BE2C (cell line): ENCODE results near the gene IVD.

ENCODE experiments used
- DNase-seq: peaks from one replicate; pipeline ENCODE4 v3.0.0-alpha.2; 2020
- H3K27me3 ChIP-seq: fragments of 250-450 bp; sonication (Bioruptor Pico); 2 replicates; pipeline ENCODE4 v1.5.1; 2020; ENCODE audit warnings: mild to moderate bottlenecking
- H3K36me3 ChIP-seq: fragments of 250-450 bp; sonication (Bioruptor Pico); 2 replicates; pipeline ENCODE4 v1.5.1; 2020; ENCODE audit warnings: mild to moderate bottlenecking
- H3K4me1 ChIP-seq: fragments of 250-450 bp; sonication (Bioruptor Pico); 2 replicates; pipeline ENCODE4 v1.5.1; 2020
- H3K4me3 ChIP-seq: 2 replicates; pipeline ENCODE4 v1.5.1; 2011; ENCODE audit warnings: low read depth, low read length
- H3K9me3 ChIP-seq: fragments of 250-450 bp; sonication (Bioruptor Pico); 2 replicates; pipeline ENCODE4 v1.5.1; 2020
- CTCF ChIP-seq: IDR thresholded peaks from 2 replicates; pipeline ENCODE4 v1.5.1; 2012; ENCODE audit warnings: mild to moderate bottlenecking, low read depth, low read length

IVD gene

GRCh38 chr15:40463279-40463678 lies 57.7 kb downstream of the IVD start:
- no peak for TF ChIP-seq CTCF
- Histone ChIP-seq H3K4me3 (no peak overlapping the region), H3K27me3 (no peaks in the 10 kb centered on the region), H3K4me1 (no peaks in the 10 kb centered on the region), H3K36me3 (peaks cover 59% of the 10 kb centered on the region), H3K9me3 (no peaks in the 10 kb centered on the region)
- no peak for DNase-seq

GRCh38 chr15:40463886-40464545 lies 58.4 kb downstream of the IVD start:
- no peak for DNase-seq
- peaks cover 52% of the 10 kb centered on the region for H3K36me3 ChIP-seq
- no peak overlapping the region for H3K4me3 ChIP-seq
- no peak for TF ChIP-seq CTCF
- no peaks in the 10 kb centered on the region for H3K27me3 ChIP-seq
- no peaks in the 10 kb centered on the region for H3K9me3 ChIP-seq
- H3K4me1 ChIP-seq = no peaks in the 10 kb centered on the region

- Histone ChIP-seq H3K9me3 (no peaks in the 10 kb centered on the region), H3K36me3 (peaks cover 47% of the 10 kb centered on the region), H3K27me3 (no peaks in the 10 kb centered on the region), H3K4me1 (no peaks in the 10 kb centered on the region), H3K4me3 (no peak overlapping the region)
- no peak for DNase-seq
- TF ChIP-seq CTCF = no peak
Measured at GRCh38 chr15:40464595-40465185, 59.1 kb downstream of the IVD start.

DNA sequence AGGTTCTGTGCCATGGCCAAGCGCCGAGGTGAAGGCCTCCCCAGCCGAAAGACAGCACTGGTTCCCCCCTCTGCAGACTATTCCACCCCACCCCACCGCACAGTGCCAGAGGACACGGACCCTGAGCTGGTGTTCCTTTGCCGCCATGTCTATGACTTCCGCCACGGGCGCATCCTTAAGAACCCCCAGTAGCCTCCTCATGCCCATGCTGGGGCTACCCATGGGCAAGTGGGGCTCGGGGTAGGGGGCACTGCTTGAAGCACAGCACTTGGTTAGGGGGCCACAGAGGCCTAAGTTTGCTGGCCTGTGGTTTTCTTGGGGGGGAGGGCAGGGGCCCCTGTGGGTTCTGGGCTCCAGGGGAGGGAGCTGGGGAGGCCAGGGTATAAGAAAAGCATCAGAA lies 60.3 kb downstream of the IVD start:
- H3K9me3 ChIP-seq = no peaks in the 10 kb centered on the region
- H3K4me3 ChIP-seq = no peak overlapping the region
- DNase-seq = no peak
- no peaks in the 10 kb centered on the region for H3K27me3 ChIP-seq
- H3K36me3 ChIP-seq = peaks cover 42% of the 10 kb centered on the region
- no peak for TF ChIP-seq CTCF
- H3K4me1 ChIP-seq = no peaks in the 10 kb centered on the region; the same call in 1 of the 2 replicates

DNA sequence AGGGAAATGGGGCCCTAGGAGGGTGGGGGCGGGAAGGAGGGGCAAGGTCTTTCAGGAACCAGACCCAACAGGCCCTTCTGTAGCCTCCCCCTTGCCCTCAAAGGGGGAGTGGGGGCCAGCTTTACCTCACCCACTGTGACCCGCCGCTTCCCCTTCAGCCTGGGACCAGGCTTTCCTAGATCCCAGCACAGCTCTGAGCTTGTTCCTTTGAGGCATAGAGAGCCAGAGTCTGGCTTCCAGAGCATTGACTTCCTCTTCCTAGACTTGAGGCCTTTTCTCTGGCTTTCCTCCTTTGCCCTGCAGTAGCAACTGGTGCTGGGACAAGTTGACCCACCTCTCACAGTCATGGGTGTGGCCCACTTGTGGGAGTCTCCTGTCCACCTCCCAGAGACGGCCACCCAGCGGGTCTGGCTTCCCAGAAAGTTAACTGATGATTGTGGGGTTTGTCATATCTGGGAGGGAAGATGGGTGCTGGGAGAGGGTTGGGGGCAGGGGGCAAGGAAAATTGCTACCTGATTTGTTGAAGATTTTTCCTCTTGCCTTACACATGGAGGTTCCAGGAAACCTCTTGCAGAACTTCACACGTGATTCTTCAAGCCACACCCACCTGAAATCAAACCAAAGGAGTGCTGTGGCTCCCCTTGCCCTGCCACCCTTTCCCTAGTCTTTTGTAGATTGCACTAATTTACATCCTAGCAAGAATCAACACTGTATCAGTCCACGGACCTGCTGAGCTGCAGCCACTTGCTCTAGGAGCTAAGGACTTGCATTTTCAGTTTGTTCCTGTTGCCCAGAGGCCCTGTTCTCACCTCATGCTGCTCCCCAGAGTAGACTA lies 61.0 kb downstream of the IVD start:
- Histone ChIP-seq H3K27me3 (no peaks in the 10 kb centered on the region), H3K4me3 (no peak overlapping the region), H3K4me1 (no peaks in the 10 kb centered on the region; the same call in 1 of the 2 replicates), H3K36me3 (peaks cover 42% of the 10 kb centered on the region), H3K9me3 (no peaks in the 10 kb centered on the region)
- no peak for TF ChIP-seq CTCF
- DNase-seq = no peak

DNA sequence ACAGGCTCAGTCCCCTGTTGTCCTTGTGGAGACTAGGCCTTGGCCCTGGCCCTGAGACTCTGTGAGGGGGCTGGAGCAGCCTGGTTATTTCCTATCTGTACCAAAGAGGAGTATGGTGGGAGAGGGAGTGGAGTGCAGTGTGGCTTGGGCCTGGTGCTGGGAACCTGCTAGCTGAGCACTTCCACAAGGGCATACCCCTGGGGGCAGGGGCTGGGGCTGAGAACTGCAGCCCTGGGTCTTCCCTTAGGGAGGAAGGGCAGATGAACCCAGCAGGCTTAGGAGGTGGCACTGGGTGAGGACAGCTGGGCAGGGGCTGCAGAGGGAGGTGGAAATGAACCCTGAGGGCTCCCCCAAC lies 61.6 kb downstream of the IVD start:
- no peak overlapping the region for H3K4me3 ChIP-seq
- no peaks in the 10 kb centered on the region for H3K27me3 ChIP-seq
- no peak for DNase-seq
- no peak for TF ChIP-seq CTCF
- H3K4me1 ChIP-seq = no peaks in the 10 kb centered on the region; the same call in 1 of the 2 replicates
- no peaks in the 10 kb centered on the region for H3K9me3 ChIP-seq
- H3K36me3 ChIP-seq = peaks cover 39% of the 10 kb centered on the region
